DMS79 (cell line): ENCODE results near the gene LRRC37A.
"Not testable (repeated sequence)": the region's sequence is repeated elsewhere in the genome, so short reads cannot be mapped to it uniquely, and the experiment has no call there.

Source experiments
- DNase-seq: peaks from one replicate; lab custom pipeline; 2025; lab: John Stamatoyannopoulos, UW

Gene LRRC37A

DNA sequence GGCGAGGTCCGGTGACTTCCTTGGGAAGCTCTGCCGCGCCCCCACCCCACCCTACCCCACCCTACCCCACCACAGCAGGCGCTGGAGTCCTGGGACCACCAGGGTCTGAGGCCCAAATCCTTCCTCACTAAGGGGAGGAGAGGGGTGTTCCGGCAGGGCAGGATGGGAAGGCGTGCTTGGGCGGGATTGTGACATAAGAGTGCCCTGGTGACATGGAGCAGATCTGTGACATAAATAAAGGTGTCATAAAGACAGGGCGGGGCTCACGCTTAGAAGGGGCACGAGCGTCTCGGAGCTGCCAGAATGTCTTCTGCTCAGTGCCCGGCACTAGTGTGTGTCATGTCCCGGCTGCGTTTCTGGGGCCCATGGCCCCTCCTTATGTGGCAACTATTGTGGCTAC lies at the start of gene LRRC37A:
Gene LRRC37A (plus strand): TSS at position 301 of the 400 bp plus-strand sequence. CDS start 3 bp downstream, at position 304.
- not testable (repeated sequence) for DNase-seq

DNA sequence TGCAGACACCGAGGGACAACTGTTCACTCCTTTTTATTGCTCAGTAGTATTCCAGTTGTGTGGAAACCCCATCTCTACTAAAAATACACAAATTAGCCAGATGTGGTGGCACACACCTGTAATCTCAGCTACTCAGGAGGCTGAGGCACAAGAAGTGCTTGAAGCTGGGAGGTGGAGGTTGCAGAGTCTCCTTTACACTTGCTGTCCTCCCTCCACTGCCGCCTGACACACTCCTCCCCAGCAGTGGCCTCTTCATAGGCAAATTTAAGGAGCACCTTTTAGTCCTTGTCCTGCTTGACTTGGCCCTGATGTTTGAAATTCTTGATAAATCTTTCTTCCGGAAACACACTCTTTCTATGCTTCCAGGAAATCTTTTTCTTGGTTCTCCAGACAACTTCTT lies 45.8 kb upstream of the LRRC37A start:
- not testable (repeated sequence) for DNase-seq

DNA sequence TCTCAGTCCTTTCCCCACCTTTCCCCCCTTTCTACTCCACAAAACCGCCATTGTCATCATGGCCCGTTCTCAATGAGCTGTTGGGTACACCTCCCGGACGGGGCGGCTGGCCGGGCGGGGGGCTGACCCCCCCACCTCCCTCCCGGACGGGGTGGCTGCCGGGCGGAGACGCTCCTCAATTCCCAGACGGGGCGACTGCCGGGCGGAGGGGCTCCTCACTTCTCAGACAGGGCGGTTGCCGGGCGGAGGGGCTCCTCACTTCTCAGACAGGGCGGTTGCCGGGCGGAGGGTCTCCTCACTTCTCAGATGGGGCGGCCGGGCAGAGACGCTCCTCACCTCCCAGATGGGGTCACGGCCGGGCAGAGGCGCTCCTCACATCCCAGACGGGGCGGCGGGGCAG lies 42.1 kb upstream of the LRRC37A start:
- DNase-seq = not testable (repeated sequence)

DNA sequence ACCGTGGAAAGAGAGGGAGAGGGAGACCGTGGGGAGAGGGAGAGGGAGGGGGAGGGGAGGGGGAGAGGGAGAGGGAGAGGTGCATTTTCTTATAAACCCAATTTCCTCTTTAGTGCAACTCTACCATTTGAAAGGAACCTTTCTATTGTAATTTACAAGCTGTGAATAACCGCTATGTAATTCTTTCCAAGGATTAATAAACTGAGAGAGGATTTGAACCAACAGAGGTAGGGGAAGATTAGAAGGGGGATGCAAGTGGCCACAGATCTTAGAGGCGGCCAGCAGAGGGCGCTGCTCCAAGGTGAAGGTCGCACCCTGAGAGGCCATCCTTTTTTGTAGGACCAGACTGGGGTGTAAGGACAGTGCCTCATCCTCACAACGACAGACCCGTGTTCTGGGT lies 41.2 kb upstream of the LRRC37A start:
- DNase-seq = not testable (repeated sequence)

DNA sequence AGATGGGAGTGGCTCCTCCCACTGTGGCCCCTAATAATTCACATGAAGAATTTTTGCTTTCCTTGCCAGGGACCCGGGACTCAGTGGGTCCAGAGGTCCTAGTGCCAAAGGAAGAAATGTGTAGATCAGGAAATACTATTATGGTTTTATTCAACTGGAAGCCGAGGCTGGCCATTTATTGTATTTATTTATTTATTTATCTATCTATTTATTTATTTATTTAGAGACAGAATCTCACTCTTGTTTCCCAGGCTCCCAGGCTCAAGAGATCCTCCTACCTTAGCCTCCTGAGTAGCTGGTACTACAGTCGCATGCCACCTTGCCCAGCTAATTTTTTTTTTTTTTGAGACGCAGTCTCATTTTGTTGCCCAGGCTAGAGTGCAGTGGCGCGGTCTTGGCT lies 40.7 kb upstream of the LRRC37A start:
- not testable (repeated sequence) for DNase-seq

DNA sequence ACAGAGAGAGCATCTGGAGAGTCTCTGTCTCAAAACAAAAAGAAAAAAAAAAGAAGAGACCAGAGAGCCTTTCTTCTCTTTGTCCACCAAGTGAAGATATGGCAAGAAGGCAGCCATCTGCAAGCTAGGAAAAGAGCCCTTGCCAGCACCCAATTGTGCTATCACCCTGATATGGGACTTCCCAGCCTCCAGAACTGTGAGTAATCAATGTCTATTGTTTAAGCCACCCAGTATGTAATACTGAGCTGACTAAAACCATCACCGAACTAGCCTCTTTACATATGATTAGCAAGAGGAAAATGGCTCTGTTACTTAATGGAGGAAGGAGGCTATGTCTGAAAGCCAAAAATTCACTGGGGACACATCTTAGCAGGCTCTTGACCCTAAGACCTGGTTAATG lies 38.6 kb upstream of the LRRC37A start:
- not testable (repeated sequence) for DNase-seq

DNA sequence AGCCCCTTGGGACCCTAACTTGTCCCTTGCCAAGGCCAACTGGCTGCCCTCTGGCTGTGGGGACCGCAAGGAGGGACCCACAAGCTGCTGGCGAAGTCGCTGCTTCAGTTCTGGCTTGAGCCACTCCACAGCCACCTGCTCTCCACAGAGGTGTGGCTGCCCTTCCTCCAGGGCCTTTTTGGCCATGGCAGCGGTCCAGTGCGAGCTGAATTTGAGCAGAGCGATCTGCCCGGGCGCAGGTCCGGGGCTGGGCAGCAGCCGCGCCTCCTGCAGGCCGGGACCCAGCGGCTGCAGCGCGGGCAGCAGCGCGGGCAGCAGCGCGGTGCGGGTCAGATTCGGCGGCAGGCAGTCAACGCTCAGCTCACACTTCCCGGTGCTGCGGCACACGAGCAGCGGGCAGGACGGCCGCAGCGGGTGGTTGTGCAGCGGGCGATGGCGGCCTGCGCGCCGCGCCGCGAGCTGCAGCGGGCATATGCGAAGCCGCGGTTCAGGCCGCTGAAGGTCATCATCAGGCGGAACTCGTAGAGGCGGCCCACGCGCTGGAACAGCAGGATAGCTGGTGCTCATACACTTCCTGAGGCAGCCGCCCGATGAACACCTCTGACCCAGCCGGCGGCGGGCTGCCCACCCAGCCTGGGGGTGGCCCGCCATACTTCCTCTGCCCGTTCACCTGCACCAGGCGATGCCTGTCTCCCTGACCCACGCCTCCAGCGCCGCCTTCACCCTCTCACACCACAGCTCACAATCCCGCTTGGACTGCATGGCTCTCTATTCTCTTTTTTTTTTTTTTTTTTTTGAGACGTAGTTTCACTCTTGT lies 34.9 kb upstream of the LRRC37A start:
- DNase-seq = not testable (repeated sequence)

DNA sequence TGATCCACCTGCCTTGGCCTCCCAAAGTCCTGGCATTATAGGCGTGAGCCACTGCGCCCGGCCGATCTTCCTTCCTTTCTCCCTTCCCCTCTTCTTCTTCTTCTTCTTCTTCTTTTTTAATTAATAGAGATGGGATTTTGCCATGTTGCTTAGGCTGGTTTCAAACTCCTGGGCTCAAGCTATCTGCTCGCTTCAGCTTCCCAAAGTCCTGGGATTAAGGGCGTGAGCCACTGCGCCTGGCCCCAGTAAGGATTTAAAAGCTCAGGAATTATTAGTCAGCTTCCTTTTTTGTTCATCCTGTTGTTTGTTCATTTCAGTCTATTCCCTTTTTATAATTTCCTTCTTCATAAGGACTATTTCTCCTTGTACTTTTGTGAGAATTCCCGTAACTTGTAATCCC lies 32.7 kb upstream of the LRRC37A start:
- DNase-seq = no peak

DNA sequence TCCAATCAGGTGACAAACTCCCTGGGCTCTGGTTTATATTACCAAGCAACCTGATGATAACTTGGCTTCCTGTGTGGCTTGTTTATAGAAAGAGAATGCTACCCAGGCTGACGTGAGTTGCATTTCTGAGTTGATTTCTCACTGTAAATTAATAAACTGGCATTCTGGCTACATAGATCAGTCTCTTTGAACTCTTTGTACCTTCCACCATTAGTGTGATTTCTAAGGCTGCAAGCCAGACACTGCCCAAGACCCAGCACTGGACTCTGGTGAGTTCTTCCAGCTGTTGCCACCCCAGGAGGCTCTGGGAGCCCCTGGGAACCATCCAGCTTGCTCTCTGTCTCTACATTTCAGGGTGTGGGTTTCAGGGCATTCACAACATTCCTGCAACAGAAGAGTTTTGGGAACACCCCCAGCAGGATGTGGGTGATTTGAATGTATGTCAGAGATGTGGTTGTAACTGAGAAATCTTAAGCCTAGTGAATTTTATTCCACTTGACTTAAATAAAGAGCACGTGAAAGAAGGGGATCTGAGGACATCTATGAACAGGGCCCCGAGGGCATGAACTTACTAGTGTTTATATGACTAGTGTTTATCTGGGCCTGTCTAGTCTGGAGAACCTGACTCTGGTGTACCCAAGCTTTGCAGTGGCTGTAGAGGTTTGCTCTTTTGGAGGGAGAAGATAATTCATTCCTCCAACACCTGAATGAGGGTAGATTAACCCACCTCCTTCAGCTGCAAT lies 30.3 kb upstream of the LRRC37A start:
- DNase-seq = no peak

DNA sequence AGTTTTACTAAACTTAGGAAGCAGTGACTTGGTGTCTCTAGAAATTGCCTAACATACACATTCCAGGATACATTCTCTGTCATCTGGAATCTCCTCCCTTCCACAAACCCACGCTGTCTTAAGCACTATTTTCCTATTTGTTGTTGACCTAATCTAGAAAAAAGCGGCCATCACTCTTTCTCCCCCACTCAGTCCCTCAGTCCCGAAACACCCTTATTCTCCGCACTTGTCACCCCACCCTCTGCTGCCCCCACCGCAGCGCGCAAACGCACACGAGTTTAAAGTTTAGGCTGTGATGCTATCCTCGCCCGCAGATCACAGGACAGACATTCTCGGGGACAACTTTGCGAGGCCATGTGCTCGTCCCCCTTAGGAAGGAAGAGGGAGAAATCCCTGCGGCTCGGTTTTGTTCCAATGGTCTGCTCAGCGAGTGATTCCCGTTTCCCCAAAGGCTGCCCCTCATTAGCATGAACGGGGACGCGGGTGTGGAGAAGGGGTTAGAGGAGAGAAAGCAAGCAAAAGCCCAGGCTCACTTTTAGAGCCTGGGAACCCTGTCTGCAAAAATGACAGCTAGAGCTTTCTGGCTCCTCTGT lies 28.8 kb upstream of the LRRC37A start:
- DNase-seq = not testable (repeated sequence)

DNA sequence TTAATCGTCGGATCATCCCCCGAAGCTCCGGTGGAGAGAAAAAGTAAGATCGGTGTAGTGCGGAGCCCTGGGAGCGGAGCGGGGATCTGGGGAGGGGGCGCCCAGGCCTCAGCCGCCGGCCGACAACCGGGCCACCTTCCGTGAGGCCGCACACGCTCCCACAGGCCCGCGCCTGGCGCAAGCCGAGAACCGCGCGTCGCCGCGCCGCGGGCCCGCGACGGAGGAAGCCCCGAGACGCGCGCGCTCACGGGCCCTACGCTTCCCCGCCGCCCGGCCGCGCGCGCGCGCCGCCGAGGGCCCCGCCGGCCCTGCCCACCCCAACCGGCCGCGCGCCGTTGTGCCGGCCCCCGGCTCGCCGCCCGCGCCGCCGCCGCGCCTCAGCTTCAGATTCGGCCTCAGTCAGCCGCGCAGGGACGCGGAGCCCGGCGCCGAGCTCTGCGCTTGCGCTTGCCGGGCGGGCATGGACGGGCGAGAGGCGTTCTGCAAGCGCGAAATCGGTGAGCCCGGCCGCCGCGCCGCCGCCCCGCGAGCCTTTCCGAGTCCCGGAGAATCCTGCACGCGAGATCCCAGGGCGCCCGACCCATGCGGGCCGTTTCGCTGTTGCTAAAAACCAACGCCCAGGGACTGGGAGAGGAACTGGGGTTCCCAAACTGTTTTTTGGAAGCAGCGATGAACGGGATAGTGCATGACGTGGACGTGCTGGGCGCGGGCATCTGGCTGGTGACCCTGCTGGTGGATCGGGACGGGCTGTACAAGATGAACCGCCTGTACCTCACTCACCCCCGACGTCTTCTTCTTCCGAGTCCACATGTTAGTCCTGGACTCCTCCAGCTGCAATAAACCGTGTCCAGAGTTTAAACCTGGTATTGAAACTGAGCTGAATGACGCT lies 28.0 kb upstream of the LRRC37A start:
- peak; percentile 42 for DNase-seq

DNA sequence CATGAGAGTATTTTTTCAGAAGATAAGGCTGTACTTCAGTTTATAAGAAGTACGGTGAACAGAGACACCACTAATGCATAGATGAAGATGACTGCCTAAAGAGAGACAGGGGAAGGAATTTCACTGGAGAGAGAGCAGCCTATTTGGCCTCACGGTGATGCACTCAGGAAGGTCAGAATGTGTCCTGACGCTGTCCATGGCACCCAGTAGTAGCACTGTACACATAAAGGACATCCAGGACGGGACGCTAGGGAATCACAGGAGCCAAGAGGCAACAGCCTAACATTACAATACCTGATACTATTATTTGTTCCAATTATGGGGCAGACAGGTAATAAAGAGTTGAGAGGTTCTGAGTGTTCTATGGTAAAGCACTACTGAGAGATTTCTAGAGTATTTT lies 24.9 kb upstream of the LRRC37A start:
- no peak for DNase-seq

DNA sequence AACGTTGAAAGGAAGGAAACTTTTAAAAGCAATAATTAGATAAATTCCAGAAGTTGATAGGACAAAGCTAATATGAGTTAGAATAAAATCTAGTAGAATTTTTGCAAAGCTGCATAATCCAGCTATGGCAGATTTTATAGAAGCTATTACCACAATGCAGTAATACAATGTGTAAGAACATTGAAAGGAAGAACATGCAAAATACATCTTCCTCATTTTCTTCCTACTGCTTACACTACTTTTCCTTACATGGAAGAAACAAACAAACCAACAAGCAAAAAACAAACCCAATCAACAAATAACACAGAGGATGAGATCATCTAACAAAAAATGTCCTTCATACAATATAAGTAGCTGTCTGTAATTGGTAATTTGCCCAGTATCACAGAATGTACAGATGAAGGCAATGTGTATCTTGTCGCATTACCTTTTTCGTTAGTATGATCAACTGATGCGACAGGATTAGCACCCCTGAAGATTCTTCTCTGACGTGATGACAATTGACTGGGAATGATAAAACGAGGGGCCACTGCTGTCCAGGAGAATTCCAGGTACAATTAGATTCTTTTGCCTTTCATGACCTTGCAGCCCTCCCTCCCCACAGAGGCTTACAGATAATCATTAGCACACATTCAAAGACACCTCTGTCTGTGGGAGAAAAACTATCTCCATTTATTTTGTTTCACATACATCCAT lies 21.2 kb upstream of the LRRC37A start:
- no peak for DNase-seq

DNA sequence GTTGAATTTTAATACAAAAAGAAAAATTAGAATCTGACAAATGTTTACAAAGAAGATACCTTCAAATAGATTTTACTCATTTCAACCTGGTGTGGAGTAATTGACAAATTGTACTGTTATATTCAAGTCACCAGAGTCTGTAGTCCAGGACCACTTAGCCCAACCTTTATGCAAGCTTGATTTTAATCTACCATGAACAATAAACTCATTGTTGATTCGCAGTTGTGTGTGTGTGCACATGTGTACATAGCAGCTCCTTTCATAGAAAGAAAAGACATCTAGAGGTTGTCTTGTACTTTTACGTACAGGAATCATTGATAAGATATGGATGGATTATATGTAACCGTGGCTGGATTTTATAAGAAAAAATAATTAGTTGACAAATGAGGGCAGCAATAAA lies 20.7 kb upstream of the LRRC37A start:
- DNase-seq = no peak

DNA sequence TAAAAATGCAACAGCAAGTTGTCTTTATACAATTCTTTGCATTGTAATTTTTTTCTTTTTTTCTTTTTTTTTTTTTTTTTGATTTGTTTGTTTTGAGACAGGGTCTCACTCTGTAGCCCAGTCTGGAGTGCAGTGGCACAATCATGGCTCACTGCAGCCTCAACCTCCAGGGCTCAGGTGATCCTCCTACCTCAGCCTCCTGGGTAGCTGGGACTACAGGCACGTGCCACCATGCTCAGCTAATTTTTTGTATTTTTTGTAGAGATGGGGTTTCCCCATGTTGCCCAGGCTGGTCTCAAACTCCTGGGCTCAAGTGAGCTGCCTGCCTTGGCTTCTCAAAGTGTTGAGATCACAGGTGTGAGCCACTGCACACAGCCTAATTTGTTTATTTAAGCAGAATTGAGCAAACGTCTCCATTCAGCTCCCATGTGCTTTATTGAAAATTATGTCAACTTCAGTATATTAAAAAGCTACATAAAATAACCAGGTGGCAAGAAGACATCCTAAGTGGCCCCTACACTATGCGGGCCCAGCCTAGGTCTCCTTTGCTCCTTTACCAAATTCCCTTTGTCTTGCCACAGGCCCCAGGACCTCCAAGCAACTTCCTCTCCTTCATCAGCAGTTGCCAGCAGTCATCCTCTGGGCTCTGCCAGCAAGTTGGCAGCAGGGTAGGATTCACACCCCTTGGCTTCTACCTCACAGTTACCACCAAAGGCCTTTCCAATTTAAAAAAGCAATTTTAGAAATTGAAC lies 18.0 kb upstream of the LRRC37A start:
- DNase-seq = not testable (repeated sequence)

DNA sequence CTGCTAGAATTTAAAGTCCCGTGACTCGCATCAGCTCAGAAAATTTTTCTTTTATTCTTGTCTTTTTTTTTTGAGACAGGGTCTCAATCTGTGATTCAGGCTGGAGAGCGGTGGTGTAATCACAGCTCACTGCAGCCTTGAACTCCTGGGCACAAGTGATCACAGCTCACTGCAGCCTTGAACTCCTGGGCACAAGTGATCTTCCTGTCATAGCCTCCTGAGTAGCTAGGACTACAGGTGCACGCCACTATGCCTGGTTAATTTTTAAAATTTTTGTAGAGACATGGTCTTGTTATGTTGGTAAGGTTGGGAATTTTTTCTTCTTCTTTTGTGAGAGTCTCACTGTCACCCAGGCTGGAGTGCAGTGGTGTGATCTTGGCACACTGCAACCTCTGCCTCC lies 13.6 kb upstream of the LRRC37A start:
- DNase-seq = not testable (repeated sequence)

DNA sequence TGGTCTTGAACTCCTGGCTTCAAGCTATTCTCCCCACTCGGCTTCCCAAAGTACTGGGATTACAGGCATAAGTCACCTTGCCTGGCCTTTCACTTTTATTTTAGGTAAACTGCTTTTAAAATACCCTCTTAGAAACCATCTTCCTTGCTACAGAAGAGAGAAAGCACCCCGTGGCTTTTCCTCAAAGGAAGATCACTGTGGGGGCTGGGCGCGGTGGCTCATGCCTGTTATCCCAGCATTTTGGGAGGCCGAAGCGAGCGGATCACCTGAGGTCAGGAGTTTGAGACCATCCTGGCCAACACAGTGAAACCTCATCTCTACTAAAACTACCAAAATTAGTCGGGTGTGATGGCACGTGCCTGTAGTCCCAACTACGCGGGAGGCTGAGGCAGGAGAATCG lies 12.3 kb upstream of the LRRC37A start:
- not testable (repeated sequence) for DNase-seq

DNA sequence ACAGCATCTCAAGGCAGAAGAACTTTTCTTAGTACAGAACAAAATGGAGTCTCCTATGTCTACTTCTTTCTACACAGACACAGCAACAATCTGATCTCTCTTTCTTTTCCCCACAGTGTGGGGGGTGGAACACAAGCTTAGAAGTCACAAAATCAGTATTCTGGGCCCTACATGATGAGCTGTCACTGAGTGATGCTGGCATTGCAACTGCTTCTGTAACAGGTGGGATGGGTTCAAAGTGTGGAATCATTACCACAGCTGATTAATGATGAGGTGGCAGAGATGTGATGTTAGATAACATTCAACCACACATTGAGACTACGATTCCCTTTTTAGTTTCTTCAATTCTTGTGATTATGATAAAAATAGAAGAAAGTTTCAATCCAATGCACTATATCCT lies 10.5 kb upstream of the LRRC37A start:
- not testable (repeated sequence) for DNase-seq

DNA sequence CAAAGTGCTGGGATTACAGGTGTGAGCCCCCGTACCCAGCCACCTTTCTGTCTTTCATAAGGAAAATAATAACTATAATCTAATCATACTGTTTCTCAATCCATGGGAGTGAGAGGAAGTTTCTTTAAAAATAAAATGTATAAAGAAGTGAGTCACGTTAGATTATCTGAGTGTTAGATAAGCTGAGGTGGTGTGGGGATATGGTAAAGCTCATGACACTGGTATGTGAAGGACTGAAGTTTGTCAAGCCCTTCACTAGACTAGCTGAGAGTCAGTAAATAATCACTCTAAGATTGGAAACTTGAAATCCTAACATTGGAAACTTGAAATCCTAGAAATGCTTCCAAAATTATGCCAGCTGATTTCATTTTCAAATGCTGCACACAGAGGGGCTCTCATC lies 9.4 kb upstream of the LRRC37A start:
- not testable (repeated sequence) for DNase-seq

DNA sequence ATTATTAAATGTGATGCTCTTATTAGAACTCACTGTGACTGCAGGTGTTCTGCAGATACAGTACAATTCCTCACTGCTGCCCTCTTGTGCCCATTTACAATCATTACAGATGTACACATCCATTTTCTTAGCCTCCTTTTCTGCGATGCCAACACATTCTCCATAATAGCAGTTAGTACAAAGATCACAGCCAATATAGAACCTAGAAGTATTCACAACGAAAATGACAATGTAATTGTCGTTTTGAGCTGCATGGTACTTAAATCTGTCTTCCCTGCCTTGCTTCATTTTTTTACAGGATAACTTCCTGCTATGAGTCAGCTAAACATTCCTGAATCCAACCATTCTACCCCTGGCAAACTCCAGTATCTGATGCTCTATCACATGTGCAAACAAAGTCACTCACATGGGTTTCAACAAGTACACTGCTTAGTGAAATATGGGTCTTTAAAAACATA lies 8.1 kb upstream of the LRRC37A start:
- DNase-seq = peak; percentile 47
